Measurements from ENCODE around the gene DNAJB1. TPM values are rescaled to one million over a fixed set of nuclear protein-coding genes. Genes with fewer than 3 reads are reported as not detected.

DNAJB1 gene
- total and polyA plus RNA-seq, 2 of the 13 experiments (the other 11 are each of a cell fraction or from before 2014, with no cell fraction given) = 87.5 to 97.3 TPM

- no peak for TF ChIP-seq ZNF646 (CRISPR knock-in tag; IDR thresholded peaks at IDR 0.05)
- no peak for TF ChIP-seq SMARCE1 (IDR thresholded peaks at IDR 0.05; ENCODE audit: borderline replicate concordance)
- TF ChIP-seq ZNF567 (CRISPR knock-in tag; IDR thresholded peaks at IDR 0.05; ENCODE audit: borderline replicate concordance) = no peak
- TF ChIP-seq ZSCAN21 (CRISPR knock-in tag; IDR thresholded peaks at IDR 0.05; ENCODE audit: borderline replicate concordance) = peak; percentile 74; the same call in 1 of the 2 replicates
- peak; percentile 78 for TF ChIP-seq HOXA3 (CRISPR knock-in tag; IDR thresholded peaks at IDR 0.05)
- peak; percentile 63; the same call in 1 of the 2 replicates for TF ChIP-seq ZNF891 (CRISPR knock-in tag; IDR thresholded peaks at IDR 0.05)
- TF ChIP-seq ZNF333 (CRISPR knock-in tag; IDR thresholded peaks at IDR 0.05; ENCODE audit: borderline replicate concordance) = no peak
- peak; percentile 89 for TF ChIP-seq ZNF547 (CRISPR knock-in tag; IDR thresholded peaks at IDR 0.05)
- TF ChIP-seq TCF12 (IDR thresholded peaks at IDR 0.05) = no peak
- no peak for TF ChIP-seq TCF12 (CRISPR knock-in tag; IDR thresholded peaks at IDR 0.05)
- no peak for TF ChIP-seq ZBTB42 (CRISPR knock-in tag; IDR thresholded peaks at IDR 0.05)
- TF ChIP-seq ZNF143 (CRISPR knock-in tag; IDR thresholded peaks at IDR 0.05) = no peak
- TF ChIP-seq RFX1 (IDR thresholded peaks at IDR 0.05) = no peak
- TF ChIP-seq ZNF790 (CRISPR knock-in tag; IDR thresholded peaks at IDR 0.05; ENCODE audit: borderline replicate concordance) = peak; percentile 45; the same call in 1 of the 2 replicates
- TF ChIP-seq ZFP37 (CRISPR knock-in tag; IDR thresholded peaks at IDR 0.05; ENCODE audit: borderline replicate concordance) = no peak; the same call in 1 of the 2 replicates
- TF ChIP-seq, protein P1, sequence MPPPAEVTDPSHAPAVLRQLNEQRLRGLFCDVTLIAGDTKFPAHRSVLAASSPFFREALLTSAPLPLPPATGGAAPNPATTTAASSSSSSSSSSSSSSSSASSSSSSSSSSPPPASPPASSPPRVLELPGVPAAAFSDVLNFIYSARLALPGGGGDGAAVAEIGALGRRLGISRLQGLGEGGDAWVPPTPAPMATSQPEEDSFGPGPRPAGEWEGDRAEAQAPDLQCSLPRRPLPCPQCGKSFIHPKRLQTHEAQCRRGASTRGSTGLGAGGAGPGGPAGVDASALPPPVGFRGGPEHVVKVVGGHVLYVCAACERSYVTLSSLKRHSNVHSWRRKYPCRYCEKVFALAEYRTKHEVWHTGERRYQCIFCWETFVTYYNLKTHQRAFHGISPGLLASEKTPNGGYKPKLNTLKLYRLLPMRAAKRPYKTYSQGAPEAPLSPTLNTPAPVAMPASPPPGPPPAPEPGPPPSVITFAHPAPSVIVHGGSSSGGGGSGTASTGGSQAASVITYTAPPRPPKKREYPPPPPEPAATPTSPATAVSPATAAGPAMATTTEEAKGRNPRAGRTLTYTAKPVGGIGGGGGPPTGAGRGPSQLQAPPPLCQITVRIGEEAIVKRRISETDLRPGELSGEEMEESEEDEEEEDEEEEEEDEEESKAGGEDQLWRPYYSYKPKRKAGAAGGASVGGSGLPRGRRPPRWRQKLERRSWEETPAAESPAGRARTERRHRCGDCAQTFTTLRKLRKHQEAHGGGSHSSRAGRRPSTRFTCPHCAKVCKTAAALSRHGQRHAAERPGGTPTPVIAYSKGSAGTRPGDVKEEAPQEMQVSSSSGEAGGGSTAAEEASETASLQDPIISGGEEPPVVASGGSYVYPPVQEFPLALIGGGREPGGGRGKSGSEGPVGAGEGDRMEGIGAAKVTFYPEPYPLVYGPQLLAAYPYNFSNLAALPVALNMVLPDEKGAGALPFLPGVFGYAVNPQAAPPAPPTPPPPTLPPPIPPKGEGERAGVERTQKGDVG (CRISPR knock-in tag; IDR thresholded peaks at IDR 0.05; ENCODE audit: borderline replicate concordance) = 0 out of 2 replicates have a peak, but pooled peaks have one; percentile 57
- TF ChIP-seq TRIM24 (CRISPR knock-in tag; IDR thresholded peaks at IDR 0.05) = no peak
- peak; percentile 61; the same call in 1 of the 2 replicates for TF ChIP-seq ETV5 (CRISPR knock-in tag; IDR thresholded peaks at IDR 0.05; ENCODE audit: borderline replicate concordance)
- no peak for TF ChIP-seq CBX5 (CRISPR knock-in tag; IDR thresholded peaks at IDR 0.05; ENCODE audit: borderline replicate concordance)
- TF ChIP-seq ZNF382 (CRISPR knock-in tag; IDR thresholded peaks at IDR 0.05; ENCODE audit: borderline replicate concordance) = no peak
- no peak for TF ChIP-seq ISX (CRISPR knock-in tag; conservative IDR thresholded peaks at IDR 0.05)
Measured at GRCh38 chr19:14496029-14496833, 22.0 kb downstream of the DNAJB1 start, which contains the start of gene GIPC1 (continued).
